ENCODE results near the gene MMEL1. TPM values are rescaled to one million over a fixed set of nuclear protein-coding genes. Genes with fewer than 3 reads are reported as not detected.

MMEL1 gene
- total RNA-seq, 4 donors from 2014 or later = 2.2 to 2.6 TPM; not detected in 2

- Histone ChIP-seq H3K27me3 (peaks cover 15% of the 10 kb centered on the region), H3K4me1 (peaks cover 71% of the 10 kb centered on the region)
- no peak for DNase-seq (ENCODE audit: low spot score in 2 of 2)
These were observed 89.2 kb downstream of the MMEL1 start for GRCh38 chr1:2543543-2544092.

GRCh38 chr1:2542246-2542915 is 90.4 kb downstream of the MMEL1 start:
- Histone ChIP-seq H3K4me3 (no peak overlapping the region), H3K27me3 (peaks cover 15% of the 10 kb centered on the region), H3K9me3 (no peaks in the 10 kb centered on the region), H3K27ac (no peak overlapping the region), H3K36me3 (no peaks in the 10 kb centered on the region), H3K4me1 (peaks cover 59% of the 10 kb centered on the region)
- TF ChIP-seq EP300 (IDR thresholded peaks at IDR 0.05) (no peak), POLR2A (IDR thresholded peaks at IDR 0.05) (no peak), POLR2AphosphoS5 (IDR thresholded peaks at IDR 0.05) (no peak), CTCF (IDR thresholded peaks at IDR 0.05) (no peak)
- WGBS = 72% methylated on average over 3 of the region's 11 CpGs
- DNase-seq (ENCODE audit: low spot score in 2 of 2) = no peak

More at GRCh38 chr1:2543543-2544092, 89.2 kb downstream of the MMEL1 start:
- Histone ChIP-seq H3K4me3 (no peak overlapping the region), H3K9me3 (no peaks in the 10 kb centered on the region), H3K27ac (no peak overlapping the region), H3K36me3 (no peaks in the 10 kb centered on the region)
- 19% methylated on average over 13 of the region's 26 CpGs for WGBS
- TF ChIP-seq EP300 (IDR thresholded peaks at IDR 0.05) = no peak
- TF ChIP-seq CTCF (IDR thresholded peaks at IDR 0.05) = no peak

GRCh38 chr1:2541619-2542245 is 91.1 kb downstream of the MMEL1 start:
- WGBS = 59% methylated on average over 15 of the region's 25 CpGs
- no peak overlapping the region for H3K27ac ChIP-seq
- peaks cover 53% of the 10 kb centered on the region for H3K4me1 ChIP-seq
- H3K4me3 ChIP-seq = no peak overlapping the region
- no peak for DNase-seq (ENCODE audit: low spot score in 2 of 2)
- no peaks in the 10 kb centered on the region for H3K9me3 ChIP-seq
- H3K27me3 ChIP-seq = peaks cover 15% of the 10 kb centered on the region
- H3K36me3 ChIP-seq = no peaks in the 10 kb centered on the region
- TF ChIP-seq POLR2A (IDR thresholded peaks at IDR 0.05) = no peak
- TF ChIP-seq EP300 (IDR thresholded peaks at IDR 0.05) = no peak
- TF ChIP-seq POLR2AphosphoS5 (IDR thresholded peaks at IDR 0.05) = no peak
- TF ChIP-seq CTCF (IDR thresholded peaks at IDR 0.05) = no peak

- Histone ChIP-seq H3K4me1 (peaks cover 48% of the 10 kb centered on the region), H3K9me3 (no peaks in the 10 kb centered on the region), H3K27ac (no peak overlapping the region), H3K36me3 (no peaks in the 10 kb centered on the region), H3K27me3 (peaks cover 20% of the 10 kb centered on the region), H3K4me3 (no peak overlapping the region)
- DNase-seq (ENCODE audit: low spot score in 2 of 2) = no peak
- TF ChIP-seq EP300 (IDR thresholded peaks at IDR 0.05) (no peak), POLR2A (IDR thresholded peaks at IDR 0.05) (no peak), POLR2AphosphoS5 (IDR thresholded peaks at IDR 0.05) (no peak), CTCF (IDR thresholded peaks at IDR 0.05) (no peak)
- 31% methylated on average over 12 of the region's 39 CpGs for WGBS
These were observed 91.9 kb downstream of the MMEL1 start for GRCh38 chr1:2540816-2541492.

Other genes with a start within 250 kb of the MMEL1 start
- 10 to 100 TPM in 2 of 4 donors, 1 to 10 TPM in 2; 5.7 to 13.4 (median 8.5) TPM for gene MORN1, start 241.5 kb downstream of the MMEL1 start, total RNA-seq
- 10 to 100 TPM; 56.9 to 86.5 (median 81.4) TPM for gene RER1, start 241.2 kb downstream of the MMEL1 start, total RNA-seq
- gene PEX10, start 220.5 kb downstream of the MMEL1 start, total RNA-seq = 10 to 100 TPM; 16.2 to 39.2 (median 27.3) TPM
- 100 to 1,000 TPM in 3 of 4 donors, 10 to 100 TPM in 1; 83.3 to 324 (median 130) TPM for gene PLCH2, start 156.7 kb downstream of the MMEL1 start, total RNA-seq
- 10 to 100 TPM; 17.7 to 36.0 (median 29.7) TPM for gene PANK4, start 106.4 kb downstream of the MMEL1 start, total RNA-seq
- gene HES5, start 102.8 kb downstream of the MMEL1 start, total RNA-seq = 10 to 100 TPM in 1 of 4 donors, 1 to 10 TPM in 3; 2.6 to 12.0 (median 5.9) TPM
- gene TNFRSF14, start 76.6 kb downstream of the MMEL1 start, total RNA-seq = 100 to 1,000 TPM in 1 of 4 donors, 10 to 100 TPM in 3; 33.3 to 111 (median 60.9) TPM
- 10 to 100 TPM in 2 of 4 donors, 1 to 10 TPM in 2; 9.7 to 16.3 (median 10.7) TPM for gene PRXL2B, start 46.2 kb downstream of the MMEL1 start, total RNA-seq
- under 1 TPM in 2 of 4 donors, not detected in 2; 0.17 to 0.56 TPM for gene TTC34, start 168.7 kb upstream of the MMEL1 start, total RNA-seq

All from suprapubic skin (tissue), 4 donors.